Sigmoid colon (tissue), 4 donors: ENCODE results near the gene TIMM10.

Experiments
- CTCF ChIP-seq, 4 experiments: fragments of 450-650 bp in 3 of 4; fragments of 200-600 bp in 1 of 4; IDR thresholded peaks; one replicate each; pipeline ENCODE4 v1.5.1; 2016 to 2019; ENCODE audit warnings: antibody characterized with exemption in 4 of 4, mild to moderate bottlenecking in 3 of 4, moderate library complexity in 2 of 4
- EP300 ChIP-seq, 4 donors: sonication (generic); formaldehyde crosslinking; IDR thresholded peaks; one replicate each; pipeline ENCODE4 v1.6.1; 2017; ENCODE audit warnings: antibody characterized with exemption in 4 of 4
- POLR2A ChIP-seq, 2 donors: fragments of 450-650 bp; IDR thresholded peaks; one replicate each; pipeline ENCODE4 v1.6.1; 2016; ENCODE audit warnings: antibody characterized with exemption in 2 of 2, mild to moderate bottlenecking in 2 of 2, moderate library complexity in 2 of 2
- POLR2AphosphoS5 ChIP-seq, 4 donors: sonication (generic); formaldehyde crosslinking; IDR thresholded peaks; one replicate each; pipeline ENCODE4 v1.6.1; 2017; ENCODE audit warnings: antibody characterized with exemption in 4 of 4

DNA sequence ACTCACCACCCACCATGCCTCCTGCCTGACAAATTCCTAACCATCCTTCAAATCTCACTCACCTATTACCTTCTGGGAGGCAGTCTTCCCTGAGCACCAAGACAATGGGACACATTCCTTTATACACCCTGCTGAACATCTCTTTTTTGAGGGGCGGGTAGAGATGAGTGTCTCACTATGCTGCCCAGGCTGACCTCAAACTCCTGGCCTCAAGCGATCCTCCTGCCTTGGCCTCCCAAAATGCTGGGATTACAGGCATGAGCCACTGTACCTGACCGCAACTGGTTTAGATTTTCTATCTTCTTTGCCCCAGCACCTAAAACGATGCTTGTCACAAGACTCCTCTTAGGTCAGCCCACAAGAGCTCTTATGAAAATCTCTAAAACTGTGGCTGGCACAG is 7.1 kb downstream of the TIMM10 start:
- no peak for TF ChIP-seq CTCF (IDR thresholded peaks at IDR 0.05)
- no peak for TF ChIP-seq EP300 (IDR thresholded peaks at IDR 0.05)
- TF ChIP-seq POLR2AphosphoS5 (IDR thresholded peaks at IDR 0.05): no peak
- no peak for TF ChIP-seq POLR2A (IDR thresholded peaks at IDR 0.05)
